MCF 10A (cell line): ENCODE results near the gene ATP6V1B1. TPM values are rescaled to one million over a fixed set of nuclear protein-coding genes. Genes with fewer than 3 reads are reported as not detected.

ENCODE experiments used
- BruUV-seq: library from RNA; stranded (reverse); fragments of 400-500 nt; replicated peaks from 2 replicates; lab custom pipeline; 2021; lab: Mats Ljungman, UMichigan
- CTCF ChIA-PET: fragments of 300-600 bp; sonication (Branson Sonifier 250); formaldehyde crosslinking; extraction: SDS; loops from one replicate; lab custom pipeline; 2021; ENCODE audit warnings: antibody characterized with exemption, inconsistent platforms; lab: Yijun Ruan, JAX
- POLR2A ChIA-PET: fragments of 300-600, 350-650 bp; sonication (Branson Sonifier 250); formaldehyde crosslinking; extraction: SDS; loops from one replicate; lab custom pipeline; 2020; ENCODE audit warnings: antibody characterized with exemption, inconsistent platforms; lab: Yijun Ruan, JAX
- DNase-seq: peaks from one replicate; pipeline ENCODE4 v3.0.0-alpha.2; 2018; ENCODE audit not compliant: unreplicated experiment
- H3K27ac Mint-ChIP-seq: one replicate; pipeline ENCODE4 v1.8.0; 2022; ENCODE audit warnings: mild to moderate bottlenecking, low read depth, mixed read lengths; ENCODE audit not compliant: unreplicated experiment
- H3K27me3 Mint-ChIP-seq: one replicate; pipeline ENCODE4 v1.8.0; 2022; ENCODE audit warnings: mixed read lengths; ENCODE audit not compliant: insufficient read depth, unreplicated experiment
- H3K36me3 Mint-ChIP-seq: one replicate; pipeline ENCODE4 v1.8.0; 2022; ENCODE audit warnings: mild to moderate bottlenecking, moderate library complexity, mixed read lengths; ENCODE audit not compliant: insufficient read depth, unreplicated experiment
- H3K4me1 Mint-ChIP-seq: one replicate; pipeline ENCODE4 v1.8.0; 2022; ENCODE audit warnings: mixed read lengths; ENCODE audit not compliant: insufficient read depth, unreplicated experiment
- H3K4me3 Mint-ChIP-seq: one replicate; pipeline ENCODE4 v1.8.0; 2022; ENCODE audit warnings: mild to moderate bottlenecking, moderate library complexity, mixed read lengths; ENCODE audit not compliant: unreplicated experiment
- H3K9me3 Mint-ChIP-seq: one replicate; pipeline ENCODE4 v1.8.0; 2022; ENCODE audit warnings: mixed read lengths; ENCODE audit not compliant: unreplicated experiment
- CTCF ChIP-seq: fragments of 200-600 bp; IDR thresholded peaks from one replicate; pipeline ENCODE4 v1.8.0; 2022; ENCODE audit warnings: antibody characterized with exemption, mild to moderate bottlenecking; ENCODE audit not compliant: unreplicated experiment
- intact Hi-C: fragments of 100-400 bp; cut with micrococcal nuclease; formaldehyde crosslinking; loops from 2 replicates; pipeline ENCODE4 v1.14.1; 2022
- total RNA-seq: library from RNA; stranded (reverse); gene quantifications from 2 replicates; pipeline ENCODE4 v1.2.3, GENCODE V29; 2022

Gene ATP6V1B1
- total RNA-seq, 1 experiment from 2014 or later: not detected

GRCh38 chr2:70962885-70963878, 27.5 kb downstream of the ATP6V1B1 start:
- no peaks in the 10 kb centered on the region for H3K36me3 Mint-ChIP-seq
- intact Hi-C loops: no loop called here
- no TSS peak for BruUV-seq
- ChIA-PET POLR2A (no interaction called here), CTCF (interaction anchor here (0.6 to 1.6 kb wide), 7 partner anchors 9 to 660 kb away, joined by 3 to 6 read pairs (median 3); partner anchors contain the start of gene ANKRD53)
- peaks cover 33% of the 10 kb centered on the region for H3K27me3 Mint-ChIP-seq
- no peak for TF ChIP-seq CTCF
- DNase-seq: no peak
- H3K4me1 Mint-ChIP-seq: no peaks in the 10 kb centered on the region
- H3K4me3 Mint-ChIP-seq: no peak overlapping the region
- H3K27ac Mint-ChIP-seq: no peak overlapping the region
- H3K9me3 Mint-ChIP-seq: no peaks in the 10 kb centered on the region

GRCh38 chr2:70964133-70964532, 28.4 kb downstream of the ATP6V1B1 start:
- intact Hi-C loops: no loop called here
- no peak for DNase-seq
- no TSS peak for BruUV-seq

GRCh38 chr2:70964596-70965386, 29.1 kb downstream of the ATP6V1B1 start:
- TF ChIP-seq CTCF: peak; percentile 57
- intact Hi-C loops: no loop called here
- H3K27me3 Mint-ChIP-seq: peaks cover 44% of the 10 kb centered on the region

More at GRCh38 chr2:70964133-70964532, 28.4 kb downstream of the ATP6V1B1 start:
- Mint-ChIP-seq H3K9me3 (no peaks in the 10 kb centered on the region), H3K4me1 (no peaks in the 10 kb centered on the region), H3K27me3 (peaks cover 37% of the 10 kb centered on the region), H3K36me3 (no peaks in the 10 kb centered on the region), H3K4me3 (no peak overlapping the region), H3K27ac (no peak overlapping the region)
- ChIA-PET POLR2A (interaction anchor here (1.7 kb wide), 1 partner anchor 14 kb away, joined by 4 read pairs; the partner anchor contains the start of gene ANKRD53), CTCF (interaction anchor here (0.6 to 1.8 kb wide), 10 partner anchors 10 to 661 kb away, joined by 3 to 9 read pairs (median 3); partner anchors contain the start of gene ANKRD53)
- TF ChIP-seq CTCF: no peak

More at GRCh38 chr2:70964596-70965386, 29.1 kb downstream of the ATP6V1B1 start:
- CTCF ChIA-PET: interaction anchor here (0.7 to 2.9 kb wide), 14 partner anchors 9 to 672 kb away, joined by 3 to 13 read pairs (median 3); partner anchors contain the start of gene ANKRD53
- no peaks in the 10 kb centered on the region for H3K9me3 Mint-ChIP-seq
- H3K4me3 Mint-ChIP-seq: peak overlapping the region; percentile 63
- no peaks in the 10 kb centered on the region for H3K36me3 Mint-ChIP-seq
- DNase-seq: peak; percentile 43
- POLR2A ChIA-PET: interaction anchor here (1.7 kb wide), 1 partner anchor 13 kb away, joined by 4 read pairs; the partner anchor contains the start of gene ANKRD53
- H3K27ac Mint-ChIP-seq: no peak overlapping the region
- no peaks in the 10 kb centered on the region for H3K4me1 Mint-ChIP-seq
- BruUV-seq: no TSS peak
